ENCODE results near the gene FOXO6. TPM values are rescaled to one million over a fixed set of nuclear protein-coding genes. Genes with fewer than 3 reads are reported as not detected.

The FOXO6 gene
- polyA plus RNA-seq, 2 donors: 0.15 to 0.28 TPM

DNA sequence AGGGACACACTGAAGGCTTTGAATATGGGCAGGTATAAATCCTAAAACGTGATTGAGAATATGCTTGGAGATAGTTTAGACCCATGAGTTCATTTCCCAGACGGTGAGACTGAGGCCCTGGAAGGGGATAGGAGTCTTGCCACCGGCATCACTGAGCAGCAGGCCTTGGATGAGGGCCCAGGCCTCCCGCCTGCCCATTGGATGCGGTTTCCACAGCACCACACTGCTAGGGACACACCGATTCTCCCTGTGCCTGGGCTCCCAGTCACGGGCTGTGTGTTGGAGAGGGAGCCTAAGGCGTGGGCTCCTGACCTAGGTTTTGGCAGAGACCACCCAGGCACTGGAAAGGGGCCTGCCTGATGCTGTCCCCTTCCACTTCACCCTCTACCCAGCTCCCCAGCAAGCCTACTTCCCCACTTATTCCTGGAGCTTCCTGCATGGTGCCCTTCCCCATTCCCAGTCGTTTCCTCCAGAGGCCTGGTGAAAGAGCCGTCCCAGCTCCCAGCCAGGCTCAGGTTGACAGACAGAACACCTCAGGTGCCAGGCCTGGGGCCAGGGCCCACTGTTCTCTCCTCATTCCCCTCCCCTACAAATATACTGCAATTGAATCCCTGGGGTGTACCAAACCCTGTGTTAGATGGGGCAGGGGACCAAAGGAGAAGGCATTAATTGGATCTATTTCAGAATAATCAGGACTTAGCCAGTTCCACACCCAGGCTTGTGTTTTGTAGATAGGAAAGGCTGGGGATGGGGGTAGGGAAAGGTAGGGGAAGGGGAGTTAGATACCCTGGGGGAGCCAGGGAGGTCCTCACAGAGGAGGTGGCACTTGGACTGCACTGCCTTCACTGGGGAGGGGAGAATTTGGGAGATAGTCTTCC, 3.4 kb downstream of the FOXO6 start:
- Histone ChIP-seq H3K36me3 (ENCODE audit: control insufficient read depth in 2 of 2, insufficient read depth in 2 of 2, low read length in 1 of 2) (no peaks in the 10 kb centered on the region), H3K4me3 (ENCODE audit: low read depth in 1 of 2, low read length in 2 of 2) (no peak overlapping the region), H3K27ac (ENCODE audit: low read depth in 2 of 2, low read length in 1 of 2) (peak overlapping the region in 1 of 2 donors; percentile 36), H3K4me1 (ENCODE audit: control insufficient read depth in 2 of 2, insufficient read depth in 2 of 2, low read length in 1 of 2) (peaks cover 9 to 18% of the 10 kb centered on the region in 2 donors), H3K9me3 (ENCODE audit: control insufficient read depth in 2 of 2, insufficient read depth in 1 of 2, low read depth in 1 of 2, low read length in 1 of 2) (no peaks in the 10 kb centered on the region), H3K27me3 (ENCODE audit: control insufficient read depth in 1 of 2, insufficient read depth in 2 of 2, low read length in 2 of 2) (no peaks in the 10 kb centered on the region)
- 75 to 81% methylated on average over 10 of the region's 10 CpGs for WGBS, 2 donors

DNA sequence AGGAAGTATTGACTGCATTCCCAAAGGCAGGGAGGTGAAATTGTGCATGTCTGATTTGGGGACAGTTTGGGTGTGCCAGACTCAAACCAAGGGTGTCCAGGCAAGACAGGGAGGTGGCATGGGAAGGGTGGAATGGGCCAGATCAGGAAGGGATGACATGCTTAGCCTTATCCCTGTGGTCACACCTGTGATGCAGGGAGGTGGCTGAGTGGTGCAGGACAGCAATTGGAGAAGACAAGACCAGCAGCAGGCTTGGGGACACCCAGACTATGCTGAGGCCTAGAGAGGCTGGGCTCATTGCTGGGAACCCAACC, 4.0 kb downstream of the FOXO6 start:
- Histone ChIP-seq H3K27ac (ENCODE audit: low read depth in 2 of 2, low read length in 1 of 2) (peak overlapping the region in 1 of 2 donors; percentile 36), H3K4me3 (ENCODE audit: low read depth in 1 of 2, low read length in 2 of 2) (no peak overlapping the region), H3K4me1 (ENCODE audit: control insufficient read depth in 2 of 2, insufficient read depth in 2 of 2, low read length in 1 of 2) (peaks cover 9 to 14% of the 10 kb centered on the region in 2 donors), H3K9me3 (ENCODE audit: control insufficient read depth in 2 of 2, insufficient read depth in 1 of 2, low read depth in 1 of 2, low read length in 1 of 2) (no peaks in the 10 kb centered on the region), H3K27me3 (ENCODE audit: control insufficient read depth in 1 of 2, insufficient read depth in 2 of 2, low read length in 2 of 2) (no peaks in the 10 kb centered on the region), H3K36me3 (ENCODE audit: control insufficient read depth in 2 of 2, insufficient read depth in 2 of 2, low read length in 1 of 2) (no peaks in the 10 kb centered on the region)

DNA sequence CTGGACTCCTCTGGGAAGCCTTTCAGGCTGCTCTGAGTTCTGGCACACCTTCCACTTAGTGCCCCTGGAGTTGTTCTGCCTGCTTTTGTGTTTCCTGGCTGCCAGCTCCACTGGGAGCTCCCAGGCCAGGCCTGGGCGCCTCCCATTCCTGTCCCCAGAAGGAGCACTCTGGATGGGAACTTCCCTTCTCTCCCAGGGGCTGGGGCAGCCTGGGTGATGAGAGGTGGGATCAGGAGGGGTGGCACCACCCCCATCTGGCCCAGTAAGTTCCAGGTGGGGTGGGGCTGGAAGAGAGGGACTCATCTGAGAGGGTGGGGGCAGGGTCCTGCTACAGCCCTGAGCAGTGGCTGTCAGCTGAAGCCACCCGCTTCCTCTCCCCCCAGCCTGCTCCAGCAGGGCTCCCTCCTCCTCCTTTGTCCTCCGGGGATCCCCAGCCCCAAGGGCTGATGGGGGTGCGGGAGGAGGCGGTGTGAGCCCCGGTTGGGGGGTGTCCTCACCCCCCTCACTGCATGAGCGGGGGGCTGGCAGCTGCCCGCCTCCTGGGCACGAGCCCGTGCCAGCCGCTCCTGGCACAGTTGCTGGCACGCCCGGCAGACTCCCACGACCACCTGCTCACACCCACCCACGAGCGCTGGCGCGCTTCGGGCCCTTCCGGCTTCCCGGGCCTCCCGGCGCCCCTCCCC, 4.7 kb downstream of the FOXO6 start:
- H3K27ac ChIP-seq (ENCODE audit: low read depth in 2 of 2, low read length in 1 of 2): peak overlapping the region; percentile 9 to 36

DNA sequence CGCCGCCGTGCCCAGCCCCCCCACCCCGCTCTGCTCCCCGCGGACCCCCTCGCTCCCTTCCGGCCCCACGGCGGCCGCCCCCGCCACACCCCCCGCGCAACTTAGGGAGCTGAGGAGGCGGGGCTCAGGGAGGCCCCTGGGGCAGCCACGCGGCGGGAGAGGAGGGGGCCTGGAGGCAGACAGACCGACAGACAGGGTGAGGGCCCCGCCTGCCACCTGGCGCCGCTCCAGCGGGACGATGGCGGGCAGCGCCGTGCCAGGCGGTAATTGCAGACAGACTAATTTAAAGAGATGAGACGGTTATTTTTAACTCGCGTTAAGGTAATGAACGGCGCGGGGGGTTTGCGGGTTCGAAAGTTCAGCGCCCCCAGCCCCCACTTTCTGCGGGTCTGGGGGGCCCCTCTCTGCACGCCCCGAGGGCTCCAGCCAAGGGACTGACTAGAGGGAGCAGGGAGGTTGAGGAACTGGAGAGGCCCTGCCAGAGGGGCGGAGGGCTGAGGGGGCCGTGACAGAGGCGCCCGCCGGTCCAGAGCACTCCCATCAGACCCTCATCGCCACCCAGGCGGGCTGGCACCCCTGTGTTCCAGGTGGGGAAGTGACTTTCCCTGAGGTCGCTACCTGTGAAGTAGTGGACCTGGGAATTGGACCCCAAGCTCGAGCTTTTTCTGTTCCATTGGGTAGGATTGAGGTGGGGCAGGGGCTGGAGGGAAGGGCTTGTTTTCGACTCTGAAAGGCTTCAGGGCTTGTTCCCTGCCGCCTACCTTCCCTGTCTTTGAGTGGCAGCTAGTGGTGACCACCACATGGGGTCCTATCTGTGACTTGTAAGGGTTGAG, 5.4 kb downstream of the FOXO6 start:
- WGBS, 2 donors: 7 to 12% methylated on average over 36 to 51 of the region's 51 CpGs
- Histone ChIP-seq H3K27me3 (ENCODE audit: control insufficient read depth in 1 of 2, insufficient read depth in 2 of 2, low read length in 2 of 2) (no peaks in the 10 kb centered on the region), H3K4me3 (ENCODE audit: low read depth in 1 of 2, low read length in 2 of 2) (peak overlapping the region; percentile 17 to 33), H3K4me1 (ENCODE audit: control insufficient read depth in 2 of 2, insufficient read depth in 2 of 2, low read length in 1 of 2) (peaks cover 10 to 14% of the 10 kb centered on the region in 2 donors), H3K9me3 (ENCODE audit: control insufficient read depth in 2 of 2, insufficient read depth in 1 of 2, low read depth in 1 of 2, low read length in 1 of 2) (no peaks in the 10 kb centered on the region), H3K27ac (ENCODE audit: low read depth in 2 of 2, low read length in 1 of 2) (no peak overlapping the region), H3K36me3 (ENCODE audit: control insufficient read depth in 2 of 2, insufficient read depth in 2 of 2, low read length in 1 of 2) (no peaks in the 10 kb centered on the region)

More for the DNA sequence above, 4.7 kb downstream of the FOXO6 start:
- H3K27me3 ChIP-seq (ENCODE audit: control insufficient read depth in 1 of 2, insufficient read depth in 2 of 2, low read length in 2 of 2): no peaks in the 10 kb centered on the region
- H3K4me3 ChIP-seq (ENCODE audit: low read depth in 1 of 2, low read length in 2 of 2): peak overlapping the region in 1 of 2 donors; percentile 33
- H3K36me3 ChIP-seq (ENCODE audit: control insufficient read depth in 2 of 2, insufficient read depth in 2 of 2, low read length in 1 of 2): no peaks in the 10 kb centered on the region
- WGBS, 2 donors: 5 to 14% methylated on average over 7 to 23 of the region's 23 CpGs
- H3K9me3 ChIP-seq (ENCODE audit: control insufficient read depth in 2 of 2, insufficient read depth in 1 of 2, low read depth in 1 of 2, low read length in 1 of 2): no peaks in the 10 kb centered on the region
- peaks cover 9 to 13% of the 10 kb centered on the region in 2 donors for H3K4me1 ChIP-seq (ENCODE audit: control insufficient read depth in 2 of 2, insufficient read depth in 2 of 2, low read length in 1 of 2)

DNA sequence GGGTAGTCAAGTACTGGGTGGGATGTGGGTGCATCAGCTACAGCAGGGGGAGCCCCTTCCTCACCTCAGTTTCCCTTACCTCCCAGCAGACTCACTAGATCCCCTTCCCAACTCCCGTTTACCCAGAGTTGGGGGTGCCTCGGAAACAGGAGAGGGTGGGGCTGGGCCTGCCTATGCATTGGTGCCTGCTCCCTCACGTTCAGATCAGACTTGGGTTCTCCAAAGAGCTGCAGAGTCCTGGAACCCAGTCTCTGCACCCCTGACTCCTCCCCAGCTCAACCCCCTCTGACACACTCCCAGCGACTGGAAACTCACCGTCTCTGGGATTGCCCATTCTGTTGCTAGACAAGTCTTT, 6.0 kb downstream of the FOXO6 start:
- WGBS, 2 donors: 51 to 59% methylated on average over 5 of the region's 5 CpGs
- H3K27ac ChIP-seq (ENCODE audit: low read depth in 2 of 2, low read length in 1 of 2): no peak overlapping the region
- H3K4me1 ChIP-seq (ENCODE audit: control insufficient read depth in 2 of 2, insufficient read depth in 2 of 2, low read length in 1 of 2): peaks cover 7 to 10% of the 10 kb centered on the region in 2 donors
- no peaks in the 10 kb centered on the region for H3K27me3 ChIP-seq (ENCODE audit: control insufficient read depth in 1 of 2, insufficient read depth in 2 of 2, low read length in 2 of 2)
- no peaks in the 10 kb centered on the region for H3K9me3 ChIP-seq (ENCODE audit: control insufficient read depth in 2 of 2, insufficient read depth in 1 of 2, low read depth in 1 of 2, low read length in 1 of 2)
- no peak overlapping the region for H3K4me3 ChIP-seq (ENCODE audit: low read depth in 1 of 2, low read length in 2 of 2)
- no peaks in the 10 kb centered on the region for H3K36me3 ChIP-seq (ENCODE audit: control insufficient read depth in 2 of 2, insufficient read depth in 2 of 2, low read length in 1 of 2)

DNA sequence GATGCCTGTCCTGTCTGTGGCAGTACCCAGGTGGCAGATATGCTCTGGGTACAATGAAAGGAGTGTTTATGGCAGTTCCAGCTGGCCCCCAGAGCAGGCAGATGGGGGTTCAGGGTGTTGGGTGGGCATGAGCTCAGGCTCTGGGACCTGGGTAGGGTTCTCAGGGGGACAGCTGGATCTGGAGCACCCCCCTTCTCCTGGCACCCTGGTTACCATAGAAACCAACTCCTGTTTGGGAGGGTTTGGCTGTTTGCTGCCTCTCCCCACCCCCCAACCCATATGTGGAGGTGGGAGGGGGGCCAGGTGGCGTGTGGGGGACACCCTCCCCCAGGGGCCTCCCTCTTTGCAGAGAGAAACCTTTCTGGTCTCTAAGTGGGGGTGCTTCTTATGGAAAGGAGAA, 7.1 kb downstream of the FOXO6 start:
- Histone ChIP-seq H3K36me3 (ENCODE audit: control insufficient read depth in 2 of 2, insufficient read depth in 2 of 2, low read length in 1 of 2) (no peaks in the 10 kb centered on the region), H3K27me3 (ENCODE audit: control insufficient read depth in 1 of 2, insufficient read depth in 2 of 2, low read length in 2 of 2) (no peaks in the 10 kb centered on the region), H3K9me3 (ENCODE audit: control insufficient read depth in 2 of 2, insufficient read depth in 1 of 2, low read depth in 1 of 2, low read length in 1 of 2) (no peaks in the 10 kb centered on the region), H3K27ac (ENCODE audit: low read depth in 2 of 2, low read length in 1 of 2) (no peak overlapping the region), H3K4me3 (ENCODE audit: low read depth in 1 of 2, low read length in 2 of 2) (no peak overlapping the region), H3K4me1 (ENCODE audit: control insufficient read depth in 2 of 2, insufficient read depth in 2 of 2, low read length in 1 of 2) (peaks cover 7 to 8% of the 10 kb centered on the region in 2 donors)
- WGBS, 2 donors: 25 to 60% methylated on average over 1 of the region's 1 CpG

DNA sequence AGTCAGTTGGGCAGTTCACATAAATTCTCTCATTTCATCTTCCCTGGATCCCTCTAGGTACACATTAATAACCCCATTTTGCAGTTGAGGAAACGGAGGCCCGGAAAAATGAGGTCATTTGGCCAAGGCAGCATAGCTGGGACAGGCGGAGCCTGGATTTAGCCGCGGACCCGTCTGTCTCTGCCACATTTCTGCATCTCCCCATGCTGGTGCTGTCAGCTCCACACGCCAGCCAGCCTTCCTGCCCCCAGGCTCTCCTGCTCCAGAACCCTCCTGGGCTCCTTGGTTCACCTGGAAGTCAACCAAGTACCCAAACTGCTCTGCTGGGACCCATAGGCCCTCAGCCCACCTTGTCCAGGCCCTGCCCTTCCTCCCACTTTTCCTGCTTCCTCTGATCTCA, 7.6 kb downstream of the FOXO6 start:
- H3K27ac ChIP-seq (ENCODE audit: low read depth in 2 of 2, low read length in 1 of 2): no peak overlapping the region
- H3K4me3 ChIP-seq (ENCODE audit: low read depth in 1 of 2, low read length in 2 of 2): no peak overlapping the region
- peaks cover 7 to 8% of the 10 kb centered on the region in 2 donors for H3K4me1 ChIP-seq (ENCODE audit: control insufficient read depth in 2 of 2, insufficient read depth in 2 of 2, low read length in 1 of 2)
- H3K36me3 ChIP-seq (ENCODE audit: control insufficient read depth in 2 of 2, insufficient read depth in 2 of 2, low read length in 1 of 2): no peaks in the 10 kb centered on the region
- no peaks in the 10 kb centered on the region for H3K9me3 ChIP-seq (ENCODE audit: control insufficient read depth in 2 of 2, insufficient read depth in 1 of 2, low read depth in 1 of 2, low read length in 1 of 2)
- no peaks in the 10 kb centered on the region for H3K27me3 ChIP-seq (ENCODE audit: control insufficient read depth in 1 of 2, insufficient read depth in 2 of 2, low read length in 2 of 2)
- 54 to 59% methylated on average over 7 of the region's 7 CpGs for WGBS, 2 donors

DNA sequence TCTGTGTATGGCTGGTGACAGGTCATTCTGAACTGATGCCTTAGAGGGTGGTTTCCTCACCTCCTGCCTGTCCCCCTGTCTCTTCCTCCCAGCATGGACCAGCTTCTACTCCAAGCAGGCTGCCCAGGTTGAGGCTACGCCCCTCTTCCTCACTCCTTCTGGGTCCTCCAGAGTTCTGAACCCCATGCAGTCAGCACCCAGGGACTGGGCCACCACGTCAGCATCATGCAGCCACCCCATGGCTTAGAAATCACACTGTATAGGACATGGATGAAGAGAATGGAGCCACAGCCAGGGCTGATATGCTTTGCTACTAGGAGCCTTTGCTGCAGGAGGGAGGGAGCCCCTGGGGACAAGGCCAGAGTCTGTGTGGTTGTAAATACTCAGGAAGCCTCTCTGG, 8.3 kb downstream of the FOXO6 start:
- H3K4me1 ChIP-seq (ENCODE audit: control insufficient read depth in 2 of 2, insufficient read depth in 2 of 2, low read length in 1 of 2): peaks cover 7 to 8% of the 10 kb centered on the region in 2 donors
- H3K27me3 ChIP-seq (ENCODE audit: control insufficient read depth in 1 of 2, insufficient read depth in 2 of 2, low read length in 2 of 2): no peaks in the 10 kb centered on the region
- no peak overlapping the region for H3K4me3 ChIP-seq (ENCODE audit: low read depth in 1 of 2, low read length in 2 of 2)
- no peaks in the 10 kb centered on the region for H3K36me3 ChIP-seq (ENCODE audit: control insufficient read depth in 2 of 2, insufficient read depth in 2 of 2, low read length in 1 of 2)
- no peak overlapping the region for H3K27ac ChIP-seq (ENCODE audit: low read depth in 2 of 2, low read length in 1 of 2)
- no peaks in the 10 kb centered on the region for H3K9me3 ChIP-seq (ENCODE audit: control insufficient read depth in 2 of 2, insufficient read depth in 1 of 2, low read depth in 1 of 2, low read length in 1 of 2)
- 91 to 95% methylated on average over 2 of the region's 2 CpGs for WGBS, 2 donors

DNA sequence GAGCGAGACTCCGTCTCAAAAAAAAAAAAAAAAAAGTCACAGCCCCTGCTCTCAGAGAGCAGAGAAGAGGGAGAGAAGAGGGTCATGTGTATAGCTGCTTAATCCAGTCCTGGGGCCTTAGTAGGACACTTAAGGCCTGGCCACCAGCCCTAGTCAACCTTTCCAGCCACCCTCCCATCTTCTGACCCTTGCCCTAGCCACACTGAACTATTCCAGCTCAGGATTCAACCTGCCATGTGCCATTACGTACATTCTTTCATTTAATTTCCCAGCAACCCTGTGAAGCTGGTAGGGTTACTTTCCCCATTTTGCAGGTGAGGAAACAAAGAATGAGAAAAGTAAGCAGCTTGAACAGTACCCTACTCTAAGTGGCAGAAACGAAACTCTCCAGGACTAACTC, 9.0 kb downstream of the FOXO6 start:
- Histone ChIP-seq H3K36me3 (ENCODE audit: control insufficient read depth in 2 of 2, insufficient read depth in 2 of 2, low read length in 1 of 2) (no peaks in the 10 kb centered on the region), H3K27ac (ENCODE audit: low read depth in 2 of 2, low read length in 1 of 2) (no peak overlapping the region), H3K27me3 (ENCODE audit: control insufficient read depth in 1 of 2, insufficient read depth in 2 of 2, low read length in 2 of 2) (no peaks in the 10 kb centered on the region), H3K4me1 (ENCODE audit: control insufficient read depth in 2 of 2, insufficient read depth in 2 of 2, low read length in 1 of 2) (peaks cover 7 to 8% of the 10 kb centered on the region in 2 donors), H3K4me3 (ENCODE audit: low read depth in 1 of 2, low read length in 2 of 2) (no peak overlapping the region), H3K9me3 (ENCODE audit: control insufficient read depth in 2 of 2, insufficient read depth in 1 of 2, low read depth in 1 of 2, low read length in 1 of 2) (no peaks in the 10 kb centered on the region)
- WGBS, 2 donors: 79% methylated on average over 2 to 4 of the region's 4 CpGs
